K562 (cell line): ENCODE results near the gene ZFAND2B. TPM values are rescaled to one million over a fixed set of nuclear protein-coding genes. Genes with fewer than 3 reads are reported as not detected.
A peak's percentile ranks its signal among the peaks of the same experiment; 100 is the strongest.

Experiments
- ARID1B ChIP-seq: fragments of 450-650 bp; IDR thresholded peaks from 2 replicates; pipeline ENCODE4 v1.6.1; 2016; ENCODE audit warnings: antibody characterized with exemption, mild to moderate bottlenecking, inconsistent platforms
- CCNT2 ChIP-seq: IDR thresholded peaks from 2 replicates; pipeline ENCODE4 v1.6.1; 2011; ENCODE audit warnings: borderline replicate concordance, low read depth, mild to moderate bottlenecking, moderate library complexity, mixed read lengths, low read length; ENCODE audit not compliant: insufficient read length; ENCODE audit errors: extremely low read depth
- CXXC5 ChIP-seq: fragments of 250-450 bp; sonication (Bioruptor Pico); IDR thresholded peaks from 2 replicates; pipeline ENCODE4 v1.8.0; 2022; ENCODE audit warnings: inconsistent platforms, mild to moderate bottlenecking, moderate library complexity
- ESRRA ChIP-seq: fragments of 450-650 bp; IDR thresholded peaks from 2 replicates; pipeline ENCODE4 v1.6.1; 2014; ENCODE audit warnings: low read depth, mild to moderate bottlenecking, moderate library complexity, borderline replicate concordance
- FOXK2 ChIP-seq, 2 experiments: fragments of 450-650 bp; IDR thresholded peaks in 1 of 2; conservative IDR thresholded peaks in 1 of 2; 2 replicates each; pipeline ENCODE4 v1.6.1; 2016; ENCODE audit warnings: low read depth in 2 of 2, mild to moderate bottlenecking in 1 of 2
- MTF1 ChIP-seq: fragments of 250-450 bp; sonication (Bioruptor Pico); IDR thresholded peaks from 2 replicates; pipeline ENCODE4 v1.9.0; 2021; ENCODE audit warnings: moderate library complexity, mild to moderate bottlenecking, inconsistent platforms, borderline replicate concordance
- PCBP1 ChIP-seq: fragments of 200-400 bp; formaldehyde crosslinking; IDR thresholded peaks from 2 replicates; pipeline ENCODE4 v1.6.1; 2018; ENCODE audit warnings: mild to moderate bottlenecking, low read depth, low read length; ENCODE audit not compliant: poor library complexity, severe bottlenecking
- POLR2AphosphoS5 ChIP-seq: IDR thresholded peaks from 2 replicates; pipeline ENCODE4 v1.6.1; 2011; ENCODE audit warnings: mild to moderate bottlenecking, low read depth, low read length, moderate library complexity; ENCODE audit not compliant: control insufficient read depth, insufficient read depth
- POU5F1 ChIP-seq: fragments of 150-350 bp; IDR thresholded peaks from 2 replicates; pipeline ENCODE4 v1.6.1; 2014; ENCODE audit warnings: borderline replicate concordance, low read length, low read depth, mild to moderate bottlenecking; ENCODE audit not compliant: partially characterized antibody
- PTBP1 ChIP-seq: fragments of 200-400 bp; formaldehyde crosslinking; IDR thresholded peaks from 2 replicates; pipeline ENCODE4 v1.6.1; 2017; ENCODE audit warnings: low read depth, low read length
- SAFB2 ChIP-seq: fragments of 200-400 bp; formaldehyde crosslinking; IDR thresholded peaks from 2 replicates; pipeline ENCODE4 v1.6.1; 2018; ENCODE audit warnings: borderline replicate concordance, low read length, low read depth, moderate library complexity; ENCODE audit not compliant: severe bottlenecking
- SMAD1 ChIP-seq: fragments of 150-350 bp; IDR thresholded peaks from 2 replicates; pipeline ENCODE4 v1.6.1; 2014; ENCODE audit warnings: low read length, low read depth; ENCODE audit not compliant: partially characterized antibody
- SMARCA4 ChIP-seq: fragments of 450-650 bp; IDR thresholded peaks from 2 replicates; pipeline ENCODE4 v1.6.1; 2016
- ZNF75A ChIP-seq: fragments of 450-650 bp; formaldehyde crosslinking; IDR thresholded peaks from 2 replicates; pipeline ENCODE4 v1.4.0; 2020; ENCODE audit warnings: mild to moderate bottlenecking
- polyA plus RNA-seq, 8 experiments: library from polyadenylated mRNA; depleted of rRNA in 4 of 8; stranded (reverse) in 5 of 8; unstranded in 3 of 8; fragments of >200 nt; fragmentation: Nextera tagmentation in 2 of 8; fragmentation: Illumina TruSeq in 1 of 8; extraction: Ambion mirVana in 2 of 8; extraction: Trizol in 1 of 8; gene quantifications; 2 replicates each; pipeline versions ENCODE4 v1.2.1 to v1.2.3, GENCODE V29; 2011 to 2014; ENCODE audit warnings: inconsistent platforms in 1 of 8, missing spikeins in 1 of 8
- total RNA-seq, 7 experiments: library from RNA; depleted of rRNA in 6 of 7; stranded (reverse); fragments of >200 nt in 6 of 7; fragmentation: Illumina TruSeq in 2 of 7; extraction: Trizol in 2 of 7; gene quantifications; 2 replicates each; pipeline versions ENCODE4 v1.2.1 to v1.2.3, GENCODE V29; 2011 to 2021; ENCODE audit warnings: low replicate concordance in 1 of 7
- TF ChIP-seq, protein P1 (sequence below): IDR thresholded peaks from 2 replicates; pipeline ENCODE4 v1.6.1; 2012; ENCODE audit warnings: low read depth, low read length, improper control_type of control experiment, borderline replicate concordance
- TF ChIP-seq, protein P2 (sequence below): IDR thresholded peaks from 2 replicates; pipeline ENCODE4 v1.6.1; 2011; ENCODE audit warnings: borderline replicate concordance, low read depth, mild to moderate bottlenecking, moderate library complexity, low read length; ENCODE audit not compliant: insufficient read depth, poor library complexity, severe bottlenecking
- TF ChIP-seq, protein P3 (sequence below): sonication (generic); formaldehyde crosslinking; IDR thresholded peaks from 2 replicates; pipeline ENCODE4 v1.8.1; 2023; ENCODE audit warnings: mild to moderate bottlenecking, missing genetic modification reagents, moderate library complexity
- TF ChIP-seq, protein P4 (sequence below): fragments of 450-650 bp; IDR thresholded peaks from 2 replicates; pipeline ENCODE4 v1.7.0; 2016; ENCODE audit warnings: borderline replicate concordance
- TF ChIP-seq, protein P5 (sequence below): sonication (generic); formaldehyde crosslinking; IDR thresholded peaks from 2 replicates; pipeline ENCODE4 v1.9.0; 2022; ENCODE audit warnings: mild to moderate bottlenecking, missing genetic modification reagents

ZFAND2B gene
- total and polyA plus RNA-seq, 9 of the 15 experiments (the other 6 are each of a cell fraction or from before 2014, with no cell fraction given), result 9.9 to 33.3 (median 26.1) TPM

DNA sequence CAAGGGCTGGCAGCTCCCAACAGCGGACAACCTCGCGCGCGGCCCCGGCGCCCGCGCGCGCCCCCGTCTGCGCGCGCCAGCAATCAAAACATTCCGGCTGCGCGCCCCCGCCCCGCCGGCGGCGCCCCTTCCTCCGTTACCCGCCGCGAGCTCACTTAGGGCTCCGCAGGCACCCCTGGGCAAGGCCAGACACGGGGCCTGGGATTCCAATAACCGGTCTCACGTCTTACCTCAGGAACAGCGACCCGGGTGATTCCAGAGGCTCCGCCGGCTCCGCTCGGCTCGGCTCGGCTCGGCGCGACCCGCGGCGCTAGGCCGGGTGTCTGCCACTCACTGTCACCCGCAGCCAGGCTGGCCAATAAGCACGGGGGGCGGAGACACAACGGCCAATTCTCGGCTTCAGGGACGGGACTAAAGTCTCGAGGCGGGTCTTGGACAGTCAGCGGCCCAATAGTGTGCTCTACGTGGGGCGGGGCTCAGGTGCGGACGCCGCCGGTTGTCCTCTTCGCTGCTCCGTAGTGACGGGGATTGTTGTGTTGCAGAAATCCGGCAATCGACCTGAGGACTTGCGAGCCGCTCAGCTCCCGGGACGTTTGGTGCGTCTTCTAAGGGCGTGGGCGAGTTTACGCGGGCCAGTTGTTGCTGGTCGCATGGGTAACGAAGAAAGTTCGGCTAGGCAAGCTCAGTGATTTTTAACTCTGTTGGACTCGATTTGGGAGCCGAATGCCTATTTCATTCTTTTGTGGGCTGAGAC is 22.9 kb downstream of the ZFAND2B start, which contains the start of the genes ANKZF1 and ATG9A (continued):
- TF ChIP-seq, protein P1, sequence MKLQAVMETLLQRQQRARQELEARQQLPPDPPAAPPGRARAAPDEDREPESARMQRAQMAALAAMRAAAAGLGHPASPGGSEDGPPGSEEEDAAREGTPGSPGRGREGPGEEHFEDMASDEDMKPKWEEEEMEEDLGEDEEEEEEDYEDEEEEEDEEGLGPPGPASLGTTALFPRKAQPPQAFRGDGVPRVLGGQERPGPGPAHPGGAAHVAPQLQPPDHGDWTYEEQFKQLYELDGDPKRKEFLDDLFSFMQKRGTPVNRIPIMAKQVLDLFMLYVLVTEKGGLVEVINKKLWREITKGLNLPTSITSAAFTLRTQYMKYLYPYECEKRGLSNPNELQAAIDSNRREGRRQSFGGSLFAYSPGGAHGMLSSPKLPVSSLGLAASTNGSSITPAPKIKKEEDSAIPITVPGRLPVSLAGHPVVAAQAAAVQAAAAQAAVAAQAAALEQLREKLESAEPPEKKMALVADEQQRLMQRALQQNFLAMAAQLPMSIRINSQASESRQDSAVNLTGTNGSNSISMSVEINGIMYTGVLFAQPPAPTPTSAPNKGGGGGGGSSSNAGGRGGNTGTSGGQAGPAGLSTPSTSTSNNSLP, result no peak
- TF ChIP-seq POLR2AphosphoS5 (peak; percentile 86), ESRRA (no peak), CCNT2 (peak; percentile 57), SMARCA4 (no peak), SAFB2 (no peak), CXXC5 (CRISPR knock-in tag) (peak; percentile 85), ZNF75A (CRISPR knock-in tag) (no peak), PTBP1 (no peak), ARID1B (no peak), MTF1 (CRISPR knock-in tag) (no peak), POU5F1 (peak; percentile 74), SMAD1 (no peak), PCBP1 (peak; percentile 46), FOXK2 (conservative IDR thresholded peaks at IDR 0.05 in 1 of 2, IDR thresholded peaks at IDR 0.05 in 1 of 2; ENCODE audit: low read depth in 2 of 2) (peak; percentile 69 to 87)
- TF ChIP-seq, protein P2, sequence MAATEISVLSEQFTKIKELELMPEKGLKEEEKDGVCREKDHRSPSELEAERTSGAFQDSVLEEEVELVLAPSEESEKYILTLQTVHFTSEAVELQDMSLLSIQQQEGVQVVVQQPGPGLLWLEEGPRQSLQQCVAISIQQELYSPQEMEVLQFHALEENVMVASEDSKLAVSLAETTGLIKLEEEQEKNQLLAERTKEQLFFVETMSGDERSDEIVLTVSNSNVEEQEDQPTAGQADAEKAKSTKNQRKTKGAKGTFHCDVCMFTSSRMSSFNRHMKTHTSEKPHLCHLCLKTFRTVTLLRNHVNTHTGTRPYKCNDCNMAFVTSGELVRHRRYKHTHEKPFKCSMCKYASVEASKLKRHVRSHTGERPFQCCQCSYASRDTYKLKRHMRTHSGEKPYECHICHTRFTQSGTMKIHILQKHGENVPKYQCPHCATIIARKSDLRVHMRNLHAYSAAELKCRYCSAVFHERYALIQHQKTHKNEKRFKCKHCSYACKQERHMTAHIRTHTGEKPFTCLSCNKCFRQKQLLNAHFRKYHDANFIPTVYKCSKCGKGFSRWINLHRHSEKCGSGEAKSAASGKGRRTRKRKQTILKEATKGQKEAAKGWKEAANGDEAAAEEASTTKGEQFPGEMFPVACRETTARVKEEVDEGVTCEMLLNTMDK, result no peak
- TF ChIP-seq, protein P3, sequence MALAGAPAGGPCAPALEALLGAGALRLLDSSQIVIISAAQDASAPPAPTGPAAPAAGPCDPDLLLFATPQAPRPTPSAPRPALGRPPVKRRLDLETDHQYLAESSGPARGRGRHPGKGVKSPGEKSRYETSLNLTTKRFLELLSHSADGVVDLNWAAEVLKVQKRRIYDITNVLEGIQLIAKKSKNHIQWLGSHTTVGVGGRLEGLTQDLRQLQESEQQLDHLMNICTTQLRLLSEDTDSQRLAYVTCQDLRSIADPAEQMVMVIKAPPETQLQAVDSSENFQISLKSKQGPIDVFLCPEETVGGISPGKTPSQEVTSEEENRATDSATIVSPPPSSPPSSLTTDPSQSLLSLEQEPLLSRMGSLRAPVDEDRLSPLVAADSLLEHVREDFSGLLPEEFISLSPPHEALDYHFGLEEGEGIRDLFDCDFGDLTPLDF (CRISPR knock-in tag), result no peak
- TF ChIP-seq, protein P4, sequence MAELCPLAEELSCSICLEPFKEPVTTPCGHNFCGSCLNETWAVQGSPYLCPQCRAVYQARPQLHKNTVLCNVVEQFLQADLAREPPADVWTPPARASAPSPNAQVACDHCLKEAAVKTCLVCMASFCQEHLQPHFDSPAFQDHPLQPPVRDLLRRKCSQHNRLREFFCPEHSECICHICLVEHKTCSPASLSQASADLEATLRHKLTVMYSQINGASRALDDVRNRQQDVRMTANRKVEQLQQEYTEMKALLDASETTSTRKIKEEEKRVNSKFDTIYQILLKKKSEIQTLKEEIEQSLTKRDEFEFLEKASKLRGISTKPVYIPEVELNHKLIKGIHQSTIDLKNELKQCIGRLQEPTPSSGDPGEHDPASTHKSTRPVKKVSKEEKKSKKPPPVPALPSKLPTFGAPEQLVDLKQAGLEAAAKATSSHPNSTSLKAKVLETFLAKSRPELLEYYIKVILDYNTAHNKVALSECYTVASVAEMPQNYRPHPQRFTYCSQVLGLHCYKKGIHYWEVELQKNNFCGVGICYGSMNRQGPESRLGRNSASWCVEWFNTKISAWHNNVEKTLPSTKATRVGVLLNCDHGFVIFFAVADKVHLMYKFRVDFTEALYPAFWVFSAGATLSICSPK, result no peak
- TF ChIP-seq, protein P5, sequence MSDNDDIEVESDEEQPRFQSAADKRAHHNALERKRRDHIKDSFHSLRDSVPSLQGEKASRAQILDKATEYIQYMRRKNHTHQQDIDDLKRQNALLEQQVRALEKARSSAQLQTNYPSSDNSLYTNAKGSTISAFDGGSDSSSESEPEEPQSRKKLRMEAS, result no peak
